Measurements from ENCODE around the gene SUSD6.

Gene SUSD6, protein sequence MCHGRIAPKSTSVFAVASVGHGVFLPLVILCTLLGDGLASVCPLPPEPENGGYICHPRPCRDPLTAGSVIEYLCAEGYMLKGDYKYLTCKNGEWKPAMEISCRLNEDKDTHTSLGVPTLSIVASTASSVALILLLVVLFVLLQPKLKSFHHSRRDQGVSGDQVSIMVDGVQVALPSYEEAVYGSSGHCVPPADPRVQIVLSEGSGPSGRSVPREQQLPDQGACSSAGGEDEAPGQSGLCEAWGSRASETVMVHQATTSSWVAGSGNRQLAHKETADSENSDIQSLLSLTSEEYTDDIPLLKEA

DNA sequence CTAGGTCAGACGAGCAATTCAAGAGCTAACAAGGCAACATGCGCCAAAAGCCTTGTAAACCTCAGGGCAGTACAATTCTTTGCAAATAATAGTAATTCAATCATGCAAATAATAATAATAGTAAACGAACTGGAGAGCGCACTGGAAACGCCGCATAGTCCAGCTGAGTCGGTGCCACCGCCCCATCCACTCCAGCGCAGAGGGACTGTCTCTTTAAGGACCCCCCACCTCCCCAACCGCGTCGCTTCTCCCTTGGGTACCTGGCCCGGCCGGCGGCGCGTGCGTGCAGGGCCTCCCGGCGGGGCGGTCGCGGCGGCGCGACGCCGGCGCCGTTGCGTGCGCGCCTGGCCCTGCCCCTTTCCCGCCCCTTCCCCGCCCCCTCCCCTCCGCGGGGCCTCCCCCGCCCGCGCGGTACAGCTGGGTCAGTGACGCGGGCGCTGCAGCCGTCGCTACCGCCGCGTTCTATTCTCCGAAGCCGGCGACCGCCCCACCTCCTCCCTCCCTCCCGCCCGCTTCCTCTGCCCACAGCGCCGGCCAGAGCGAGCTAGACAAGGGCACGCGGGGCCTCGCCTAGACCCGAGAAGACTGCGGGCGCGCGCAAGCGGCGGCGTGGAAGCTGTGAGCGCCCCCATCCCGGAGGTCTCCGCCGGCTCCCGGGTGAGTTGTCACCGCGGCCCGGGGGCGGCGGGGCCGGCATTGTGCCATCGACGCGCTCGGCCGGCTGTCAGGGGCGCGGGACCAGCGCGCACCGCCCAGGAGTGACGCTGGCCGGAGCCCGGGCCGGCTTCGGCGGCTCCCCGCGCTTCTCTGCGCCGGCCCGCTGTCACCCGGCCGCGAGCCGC lies at the start of gene SUSD6:
SUSD6 (plus strand) TSS at position 425 of the 842 bp plus-strand sequence. CDS start 46,997 bp downstream, outside the sequence.
- DNase-seq (ENCODE audit: low read depth in 2 of 2), result peak; percentile 74

DNA sequence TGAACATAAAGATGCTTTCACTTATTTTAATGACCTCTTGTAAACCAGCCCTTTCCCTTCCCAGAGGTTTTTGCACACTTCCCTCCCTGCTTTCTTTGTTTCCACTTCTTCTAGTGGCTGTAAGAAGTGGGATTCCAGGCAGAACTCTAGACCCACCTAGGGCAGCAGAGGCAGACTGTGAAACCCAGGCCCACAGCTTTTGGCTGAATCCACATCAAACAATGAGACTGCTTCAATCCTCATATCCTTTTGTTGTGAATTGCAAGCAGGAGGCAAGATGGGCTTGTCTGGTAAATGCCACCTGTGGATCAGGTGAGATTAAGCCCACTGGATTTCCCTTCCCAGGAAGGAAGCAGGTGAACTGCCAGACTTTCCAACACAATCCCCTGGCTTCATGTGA lies 49.5 kb upstream of the SUSD6 start:
- no peak for DNase-seq (ENCODE audit: low read depth in 2 of 2)

DNA sequence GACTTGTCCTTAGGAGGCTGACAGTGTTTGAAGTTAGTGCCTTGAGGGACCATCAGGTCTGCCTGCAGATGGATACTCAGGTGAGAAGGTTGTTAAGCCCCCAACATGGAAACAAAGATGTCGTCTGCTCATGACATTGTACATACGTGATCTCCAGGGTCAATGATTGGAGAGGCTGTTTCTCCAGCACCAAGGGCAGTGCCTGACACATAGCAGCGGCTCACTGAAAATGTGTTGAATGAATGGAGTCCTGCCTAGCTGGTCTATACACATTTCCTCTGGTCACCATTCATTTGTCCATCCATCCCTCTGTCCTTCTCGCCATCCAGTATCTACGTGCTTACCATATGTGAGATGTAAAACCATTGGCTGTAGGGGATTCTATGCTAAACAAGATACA lies 43.8 kb upstream of the SUSD6 start:
- DNase-seq (ENCODE audit: low read depth in 2 of 2), result no peak

DNA sequence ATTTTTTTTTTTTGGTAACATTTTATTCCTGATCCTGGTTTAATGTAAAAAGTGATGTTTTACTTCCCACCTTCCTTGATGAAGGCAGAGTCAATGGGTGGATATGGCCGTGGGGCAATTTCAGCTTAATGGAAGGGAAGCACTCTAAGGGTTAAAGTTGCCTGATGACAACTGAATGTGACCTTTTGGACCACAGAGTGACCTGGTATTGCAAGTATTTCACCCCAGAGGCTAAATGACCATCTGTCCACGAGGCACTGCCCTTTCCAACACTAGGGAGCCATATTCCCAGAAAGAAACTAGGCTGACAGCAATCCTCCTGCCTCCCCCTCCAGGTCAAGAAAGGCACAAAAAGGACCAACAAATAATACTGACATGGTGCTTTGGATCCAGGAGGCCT lies 41.5 kb upstream of the SUSD6 start:
- no peak for DNase-seq (ENCODE audit: low read depth in 2 of 2)

DNA sequence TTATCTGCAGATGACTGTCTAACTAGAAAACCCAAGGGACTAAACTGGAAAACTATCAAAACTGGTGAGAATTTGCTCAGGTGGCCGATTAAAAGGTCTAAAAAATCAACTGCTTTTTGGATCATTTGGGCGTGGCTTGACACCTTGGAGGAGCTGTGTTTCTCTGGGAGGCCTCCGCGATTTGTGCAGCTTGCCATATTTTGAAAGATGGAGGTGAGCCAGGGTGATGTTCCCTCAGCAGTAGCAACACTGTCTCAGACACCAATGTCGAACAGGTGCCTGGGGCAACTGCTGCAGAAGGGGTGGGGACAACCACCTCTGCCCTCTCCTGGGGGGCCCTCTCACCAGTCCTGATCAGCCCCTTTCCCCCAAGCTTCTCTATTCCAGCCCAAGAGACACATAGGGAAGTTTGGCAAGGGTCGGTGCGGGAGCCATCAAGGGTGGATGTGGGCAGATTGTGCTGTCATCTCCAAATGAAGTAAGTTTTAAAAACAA lies 40.5 kb upstream of the SUSD6 start:
- DNase-seq (ENCODE audit: low read depth in 2 of 2), result no peak

DNA sequence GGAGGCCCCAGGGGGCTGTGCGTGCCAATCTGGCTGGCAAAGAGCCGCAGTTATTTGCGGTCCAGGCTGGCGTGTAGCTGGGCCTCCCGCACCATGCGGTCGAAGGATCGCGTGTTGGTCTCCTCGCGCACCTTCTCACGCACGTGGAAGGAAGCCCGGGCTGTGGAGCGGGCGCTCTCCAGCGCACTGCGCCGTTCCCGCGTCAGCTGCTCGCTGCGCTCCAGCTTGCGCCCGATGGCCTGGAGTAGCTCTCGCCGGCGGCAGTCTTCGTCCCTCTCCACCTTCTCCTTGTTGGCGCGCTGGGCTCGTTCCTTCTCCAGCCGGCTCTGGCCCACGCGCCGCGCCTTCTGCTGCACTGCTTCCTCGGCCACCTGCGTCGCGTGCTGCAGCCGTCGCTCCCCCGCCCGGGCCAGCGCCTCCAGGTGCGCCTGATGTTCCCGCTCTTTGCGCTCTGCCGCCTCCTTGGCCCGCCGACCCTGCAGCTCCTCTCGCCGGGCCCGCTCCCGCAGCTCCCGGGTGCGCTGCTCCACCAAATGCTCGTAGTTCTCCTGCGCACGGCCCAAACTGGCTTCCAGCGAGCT lies 39.9 kb upstream of the SUSD6 start:
- no peak for DNase-seq (ENCODE audit: low read depth in 2 of 2)

DNA sequence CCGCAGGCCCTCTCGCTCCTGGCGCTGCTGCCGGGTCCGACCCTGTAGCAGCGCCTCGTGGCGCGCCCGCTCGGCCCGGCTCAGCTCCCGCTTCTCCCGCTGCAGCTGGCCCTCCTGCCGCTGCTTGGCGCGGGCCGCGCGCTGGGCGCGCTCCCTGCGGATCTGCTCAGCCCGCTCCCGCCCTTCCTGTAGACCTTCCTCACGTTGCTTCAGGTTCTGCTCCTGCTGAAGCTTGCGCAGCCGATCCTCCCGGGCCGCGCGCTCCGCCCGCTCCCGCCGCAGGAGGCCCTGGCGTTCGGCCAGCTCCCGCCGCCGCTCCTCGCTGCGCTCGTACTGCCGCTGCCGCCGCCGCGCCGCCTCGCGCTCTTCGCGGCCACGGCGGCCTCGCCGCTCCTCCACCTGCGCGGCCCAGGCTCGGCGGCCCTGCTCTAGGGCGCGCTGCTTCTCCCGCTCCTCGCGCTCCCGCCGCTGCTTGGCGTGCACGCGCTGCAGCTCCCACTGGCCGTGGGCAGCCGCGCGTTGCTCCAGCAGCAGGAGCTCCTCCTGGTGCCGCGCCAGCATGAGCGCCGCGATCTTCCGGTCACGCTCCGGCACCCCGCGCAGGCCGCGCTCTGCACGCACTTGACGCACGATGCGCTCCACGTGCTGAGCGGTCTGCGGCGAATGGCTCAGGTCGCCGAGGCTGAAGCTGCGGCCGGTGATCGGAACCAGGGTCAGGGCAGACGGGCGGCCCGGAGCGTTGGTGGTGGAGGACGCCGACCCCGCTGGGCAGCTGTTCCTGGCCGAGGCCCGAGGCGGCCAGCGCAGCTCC lies 39.2 kb upstream of the SUSD6 start:
- DNase-seq (ENCODE audit: low read depth in 2 of 2), result no peak

DNA sequence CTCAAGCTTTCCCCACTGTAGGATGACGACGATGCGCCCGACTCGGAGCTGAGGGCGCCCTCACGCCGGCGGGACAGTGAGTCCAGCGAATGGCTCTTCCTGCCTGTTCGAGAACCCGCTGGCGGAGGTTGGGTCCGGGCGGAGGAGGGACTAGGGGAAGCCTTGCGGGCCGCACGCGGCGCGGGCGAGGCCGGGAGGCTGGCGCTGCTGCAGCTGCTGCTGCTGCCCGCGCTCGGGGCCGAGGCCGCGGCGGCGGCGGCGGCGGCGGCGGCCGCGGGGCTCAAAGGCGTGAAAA lies 38.6 kb upstream of the SUSD6 start:
- DNase-seq (ENCODE audit: low read depth in 2 of 2), result no peak

DNA sequence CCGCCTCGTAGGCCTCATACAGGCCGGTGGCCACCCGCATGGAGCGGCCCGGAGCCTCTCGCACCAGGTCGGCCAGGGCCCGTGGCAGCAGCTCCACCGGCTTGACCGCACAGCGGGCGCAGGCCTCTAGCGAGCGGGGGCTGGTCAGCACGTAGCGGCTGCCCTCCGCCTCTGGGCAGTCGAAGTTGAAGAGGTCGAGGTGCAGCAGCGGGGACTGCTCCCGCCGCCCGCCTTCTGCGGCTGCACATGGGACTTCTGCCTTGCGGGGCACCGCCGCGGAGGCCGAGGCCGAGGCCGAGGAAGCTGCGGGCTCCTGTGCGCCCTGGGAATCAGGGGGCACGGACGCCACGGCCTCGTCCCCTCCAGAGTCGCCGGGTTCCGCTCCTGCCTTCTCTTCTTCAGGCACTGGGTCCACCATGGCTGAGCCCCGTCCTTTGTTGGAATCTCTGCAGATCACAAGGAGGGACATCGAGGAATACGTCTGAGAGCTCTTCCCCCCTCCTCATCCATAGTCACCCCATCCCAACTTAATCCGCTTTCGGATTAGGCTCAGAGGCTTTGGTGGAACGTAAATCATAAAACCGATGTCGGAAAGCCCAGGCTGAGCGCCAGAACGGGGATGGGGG lies 38.1 kb upstream of the SUSD6 start:
- no peak for DNase-seq (ENCODE audit: low read depth in 2 of 2)

DNA sequence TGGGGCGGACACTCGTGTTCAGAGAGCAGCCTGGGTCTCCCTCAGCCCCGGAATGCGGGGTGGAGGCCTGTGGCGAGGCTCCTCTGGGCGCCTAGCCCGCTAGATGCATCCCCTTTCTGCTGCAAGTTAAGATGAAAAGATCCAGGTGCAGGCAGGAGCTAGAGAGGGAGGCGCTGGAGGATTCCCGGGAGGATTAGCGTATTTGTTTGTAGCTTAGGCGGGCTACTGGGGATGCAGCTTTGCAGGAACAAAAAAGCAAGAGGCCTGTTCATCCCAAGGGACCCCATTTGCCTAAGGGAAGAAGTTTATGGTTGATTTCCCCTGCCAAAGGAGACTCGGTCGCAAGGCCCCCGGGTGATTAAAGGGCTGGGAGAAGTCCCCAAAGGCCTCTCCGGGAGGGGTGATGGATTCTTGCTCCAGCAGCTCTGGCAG lies 37.5 kb upstream of the SUSD6 start:
- DNase-seq (ENCODE audit: low read depth in 2 of 2), result no peak

DNA sequence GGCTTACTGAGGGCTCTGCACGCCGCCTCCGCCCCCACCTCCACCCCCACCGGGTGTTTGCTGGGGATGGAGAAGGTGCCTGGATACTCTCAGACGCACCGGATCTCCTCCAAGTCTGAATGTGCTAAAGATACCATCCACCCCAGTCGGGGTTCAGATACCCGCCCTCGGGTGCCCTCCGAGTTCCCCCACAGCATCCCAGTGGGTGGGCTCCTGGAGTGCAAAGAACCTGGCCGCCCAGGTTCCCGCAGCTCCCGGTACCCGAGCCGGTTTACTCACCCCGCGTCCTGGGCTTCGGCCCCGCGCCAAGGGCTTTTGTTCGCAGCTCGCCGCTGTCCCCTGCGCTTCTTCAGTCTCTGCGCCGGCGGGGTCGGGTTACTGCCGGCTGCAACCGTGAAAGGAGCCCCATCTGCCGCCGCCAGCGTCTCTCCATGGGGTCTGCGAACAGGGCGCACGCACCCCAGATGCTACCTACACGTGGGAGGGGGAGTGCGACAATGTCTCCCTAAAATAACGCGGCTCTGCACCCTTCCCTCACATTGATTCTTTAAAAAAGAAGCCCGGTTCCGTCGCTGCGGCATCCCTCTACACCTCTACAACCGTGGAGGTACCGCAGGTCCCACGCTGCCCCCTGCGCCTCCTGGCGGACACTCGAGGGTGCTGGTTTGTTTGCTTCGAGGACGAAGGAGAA lies 37.0 kb upstream of the SUSD6 start, which contains the start of gene CCDC177:
CCDC177 (minus strand) TSS at position 609 of the 691 bp plus-strand sequence. CDS start 1,249 bp downstream, outside the sequence.
- DNase-seq (ENCODE audit: low read depth in 2 of 2), result no peak

DNA sequence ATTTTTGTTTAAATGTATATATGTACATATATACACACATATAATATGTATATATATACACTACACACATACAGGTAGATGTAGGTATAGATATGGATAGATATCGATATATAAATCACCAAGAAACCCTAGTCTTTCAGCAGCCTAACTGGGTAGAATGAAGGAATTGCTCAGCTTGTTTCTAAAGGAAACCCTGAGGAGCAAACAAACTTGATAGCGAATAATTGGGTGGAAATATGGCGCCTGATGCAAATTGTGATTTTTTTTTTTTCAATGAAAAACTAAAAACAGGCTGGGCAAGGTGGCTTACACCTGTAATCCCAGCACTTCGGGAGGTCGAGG lies 36.5 kb upstream of the SUSD6 start:
- no peak for DNase-seq (ENCODE audit: low read depth in 2 of 2)

DNA sequence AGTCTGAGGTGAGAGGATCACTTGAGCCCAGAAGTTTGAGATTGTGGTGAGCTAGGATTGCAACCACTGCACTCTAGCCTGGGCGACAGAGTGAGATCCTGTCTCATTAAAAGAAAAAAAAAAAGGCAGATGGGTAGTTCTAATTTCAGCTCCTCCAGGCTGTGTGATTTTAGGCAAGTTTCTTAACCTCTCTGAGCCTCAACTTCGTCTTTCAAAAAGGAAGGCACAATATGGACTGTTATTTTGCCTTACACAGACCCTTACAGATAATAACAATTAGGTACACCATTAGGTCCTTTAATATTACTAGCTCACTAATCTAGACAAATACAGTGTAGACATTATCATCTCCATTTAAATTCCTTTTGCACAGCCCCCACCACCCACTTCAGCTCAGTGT lies 31.9 kb upstream of the SUSD6 start:
- no peak for DNase-seq (ENCODE audit: low read depth in 2 of 2)

DNA sequence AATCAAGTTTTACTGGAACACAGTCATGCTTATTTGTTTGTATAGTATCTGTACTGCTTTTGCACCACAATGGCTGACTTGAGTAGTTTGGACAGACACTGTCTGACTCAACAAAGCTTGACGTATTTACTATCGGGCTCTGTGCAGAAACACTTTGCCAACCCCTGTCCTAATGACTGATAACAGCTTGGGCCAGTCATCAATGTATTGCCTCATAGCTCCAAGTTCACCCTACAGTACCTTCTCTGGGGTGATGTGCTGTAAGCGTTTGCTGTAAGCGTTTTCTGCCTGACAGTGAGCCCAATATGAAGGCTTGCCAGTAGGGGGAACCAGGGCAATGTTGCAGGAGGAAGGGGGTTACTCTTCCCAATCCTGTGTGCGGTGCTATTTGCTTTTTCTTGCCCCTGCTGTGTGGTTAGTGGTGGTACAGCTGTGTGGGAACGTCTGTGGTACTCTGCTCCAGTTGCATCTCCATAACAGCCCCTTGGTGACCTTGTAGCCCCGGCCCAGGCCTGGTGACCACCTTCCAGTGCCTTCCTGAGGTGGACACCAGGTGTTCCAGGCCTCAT lies 31.3 kb upstream of the SUSD6 start:
- peak; percentile 62 to 67 for DNase-seq (ENCODE audit: low read depth in 2 of 2)

DNA sequence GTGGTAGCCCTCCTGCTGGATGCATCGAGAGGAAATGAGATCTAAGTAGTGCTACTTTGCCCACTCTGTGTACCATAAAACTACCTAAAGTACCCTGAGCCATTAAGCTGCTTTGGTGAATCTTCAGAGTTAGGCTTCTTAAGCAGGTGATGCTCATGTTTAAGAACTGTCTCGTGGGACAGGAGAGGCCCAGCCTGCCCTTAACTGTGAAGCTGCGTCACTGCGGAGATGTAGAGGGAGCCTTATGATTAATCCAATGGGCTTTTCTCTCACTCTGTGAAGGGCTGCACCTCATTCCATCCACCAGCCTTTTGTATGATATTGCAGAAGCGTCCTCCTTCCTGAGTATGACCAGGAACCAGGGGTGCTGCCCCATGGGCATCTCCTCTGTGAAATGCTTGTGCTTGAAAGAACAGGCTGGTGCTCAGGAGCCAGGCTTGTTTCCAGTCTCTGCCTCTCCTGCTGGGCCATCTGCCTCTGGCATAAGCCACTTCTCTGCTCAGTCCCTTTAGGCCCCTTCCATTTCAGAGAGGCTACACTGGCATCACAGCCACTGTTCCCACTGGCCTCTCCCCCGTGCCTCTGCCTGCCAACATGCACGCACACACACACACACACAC lies 30.0 kb upstream of the SUSD6 start:
- DNase-seq (ENCODE audit: low read depth in 2 of 2), result no peak

DNA sequence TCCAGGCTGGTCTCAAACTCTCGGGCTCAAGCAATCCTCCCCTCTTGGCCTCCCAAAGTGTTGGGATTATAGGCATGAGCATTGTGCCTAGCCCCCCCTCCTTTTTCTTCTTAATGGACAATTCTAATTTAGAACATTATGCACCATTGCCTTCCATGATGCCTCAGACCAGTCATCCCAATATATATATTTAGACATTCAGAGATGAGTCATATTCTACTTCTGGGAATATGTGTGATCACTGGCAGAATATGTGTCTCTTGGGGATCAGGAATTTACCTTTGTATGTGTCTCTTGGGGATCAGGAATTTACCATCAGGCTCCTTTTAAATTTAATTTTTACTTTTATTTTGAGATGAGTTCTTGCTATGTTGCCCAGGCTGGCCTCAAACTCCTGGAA lies 29.2 kb upstream of the SUSD6 start:
- no peak for DNase-seq (ENCODE audit: low read depth in 2 of 2)

DNA sequence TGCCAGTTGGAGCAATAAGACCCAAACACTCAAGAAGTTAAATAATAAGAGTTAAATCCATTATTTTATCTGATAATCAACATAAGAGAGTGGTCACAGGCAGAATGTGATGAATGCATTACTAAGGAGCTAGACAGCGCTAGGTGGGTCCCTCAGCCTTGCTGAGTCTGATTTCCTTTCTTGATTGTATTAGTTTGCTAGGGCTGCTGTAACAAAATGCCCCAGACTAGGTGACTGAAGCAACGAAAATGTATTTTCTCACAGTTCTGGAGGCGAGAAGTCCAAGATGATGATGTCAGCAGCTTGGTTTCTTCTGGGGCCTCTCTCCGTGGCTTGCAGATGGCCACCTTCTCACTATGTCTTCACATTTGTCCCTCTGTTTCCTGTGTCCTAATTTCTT lies 28.6 kb upstream of the SUSD6 start:
- DNase-seq (ENCODE audit: low read depth in 2 of 2), result no peak

DNA sequence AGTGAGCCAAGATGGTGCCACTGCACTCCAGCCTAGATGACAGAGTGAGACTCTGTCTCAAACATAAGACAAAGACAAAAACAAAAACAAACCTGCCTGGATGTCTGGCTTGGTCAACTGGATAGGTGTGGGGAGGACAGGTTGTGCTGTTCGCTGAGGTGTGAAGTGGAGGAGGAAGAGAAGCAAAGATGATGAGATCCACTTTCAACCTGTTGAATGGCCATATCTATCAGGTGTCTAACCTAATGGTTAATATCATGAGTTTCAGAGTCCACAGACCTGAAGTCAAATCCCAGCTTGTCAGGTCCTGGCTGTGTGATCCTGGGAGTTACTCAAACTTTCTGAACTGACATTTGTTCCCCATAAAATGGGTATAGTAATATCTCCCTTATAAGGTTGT lies 27.0 kb upstream of the SUSD6 start:
- DNase-seq (ENCODE audit: low read depth in 2 of 2), result no peak

DNA sequence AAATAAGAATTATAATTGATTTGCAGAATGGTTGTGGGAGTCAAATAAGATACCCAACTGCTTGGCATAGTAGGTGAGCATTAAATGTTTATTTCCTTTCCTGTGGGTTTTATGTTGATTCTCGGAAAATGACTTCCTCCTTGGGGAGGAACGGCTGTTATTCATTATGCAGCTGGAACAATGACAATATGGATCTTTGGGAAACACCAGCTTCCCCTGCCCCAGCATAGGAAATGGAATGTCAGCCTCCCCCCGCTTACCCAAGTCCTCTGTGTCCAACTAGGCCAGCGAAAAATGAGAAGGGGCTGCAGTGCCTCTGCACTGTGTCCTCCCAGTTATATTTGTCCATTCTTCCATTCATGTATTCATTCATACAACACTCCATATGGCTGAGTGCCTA lies 25.0 kb upstream of the SUSD6 start:
- DNase-seq (ENCODE audit: low read depth in 2 of 2), result no peak

DNA sequence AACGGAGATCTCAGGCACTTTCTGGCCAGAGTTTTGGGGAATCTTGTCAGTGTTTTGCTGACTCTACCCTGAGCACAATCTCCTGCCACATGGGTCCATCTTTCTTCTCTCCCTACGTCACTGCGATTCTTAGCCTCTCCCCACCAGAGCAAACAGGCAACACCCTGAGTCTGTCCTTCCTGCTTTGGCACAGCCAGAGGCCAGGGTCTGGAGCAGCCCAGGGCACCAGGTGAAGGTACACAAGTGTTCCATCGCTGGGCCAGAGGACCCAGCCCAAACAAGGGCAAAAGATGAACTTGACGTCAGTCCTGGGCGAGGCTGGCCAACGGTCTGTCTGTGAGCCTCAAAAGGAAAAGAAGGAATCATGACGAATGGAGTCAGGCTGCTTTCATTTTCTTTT lies 24.0 kb upstream of the SUSD6 start:
- DNase-seq (ENCODE audit: low read depth in 2 of 2), result no peak
